Smooth muscle cell (in vitro differentiated cells): ENCODE results near the gene BEAN1. TPM values are rescaled to one million over a fixed set of nuclear protein-coding genes. Genes with fewer than 3 reads are reported as not detected.

Experiments used
- DNase-seq: peaks from one replicate; lab custom pipeline; 2025; ENCODE audit not compliant: unreplicated experiment; lab: John Stamatoyannopoulos, UW
- H2AFZ ChIP-seq: fragments of 200-600 bp; sonication (generic); 2 replicates; pipeline ENCODE4 v1.6.0; 2016; ENCODE audit warnings: antibody characterized with exemption, low read depth, mild to moderate bottlenecking
- H3F3A ChIP-seq: fragments of 200-600 bp; sonication (generic); 2 replicates; pipeline ENCODE4 v1.6.0; 2017; ENCODE audit warnings: antibody characterized with exemption, low read depth
- H3K27ac ChIP-seq: fragments of 200-600 bp; sonication (generic); 2 replicates; pipeline ENCODE4 v1.5.1; 2016; ENCODE audit warnings: low read depth, mild to moderate bottlenecking
- H3K27me3 ChIP-seq: fragments of 200-600 bp; sonication (generic); 2 replicates; pipeline ENCODE4 v1.6.1; 2016; ENCODE audit warnings: low read depth, mild to moderate bottlenecking
- H3K36me3 ChIP-seq: fragments of 200-600 bp; sonication (generic); 2 replicates; pipeline ENCODE4 v1.5.1; 2016; ENCODE audit warnings: low read depth
- H3K4me1 ChIP-seq: fragments of 200-600 bp; sonication (generic); 2 replicates; pipeline ENCODE4 v1.5.1; 2016; ENCODE audit warnings: low read depth
- H3K4me2 ChIP-seq: fragments of 200-600 bp; sonication (generic); 2 replicates; pipeline ENCODE4 v1.6.0; 2016; ENCODE audit warnings: mild to moderate bottlenecking
- H3K4me3 ChIP-seq: fragments of 200-600 bp; sonication (generic); 2 replicates; pipeline ENCODE4 v1.5.1; 2016; ENCODE audit warnings: mild to moderate bottlenecking
- H3K79me2 ChIP-seq: fragments of 200-600 bp; sonication (generic); 2 replicates; pipeline ENCODE4 v1.6.0; 2016; ENCODE audit warnings: low read depth, mild to moderate bottlenecking
- H3K9ac ChIP-seq: fragments of 200-600 bp; sonication (generic); 2 replicates; pipeline ENCODE4 v1.6.0; 2016; ENCODE audit warnings: low read depth
- H3K9me3 ChIP-seq: fragments of 200-600 bp; sonication (generic); replicated peaks from 2 replicates; pipeline ENCODE4 v1.5.1; 2016; ENCODE audit warnings: low read depth
- H4K20me1 ChIP-seq: fragments of 200-600 bp; sonication (generic); 2 replicates; pipeline ENCODE4 v1.6.0; 2016; ENCODE audit warnings: low read depth
- CTCF ChIP-seq: fragments of 200-600 bp; sonication (generic); IDR thresholded peaks from 2 replicates; pipeline ENCODE4 v1.5.1; 2017; ENCODE audit warnings: borderline replicate concordance, mild to moderate bottlenecking, antibody characterized with exemption; ENCODE audit not compliant: insufficient read depth, poor library complexity, severe bottlenecking
- WGBS: methylation state at CpG from one replicate; pipeline ENCODE4 v1.1.7; 2016; ENCODE audit warnings: low lambda C conversion rate; 5-methylcytosine and 5-hydroxymethylcytosine counted together
- polyA plus RNA-seq: library from polyadenylated mRNA; unstranded; fragments of >200 nt; fragmentation: Nextera tagmentation; extraction: Ambion mirVana; gene quantifications from 2 replicates; pipeline ENCODE4 v1.2.1, GENCODE V29; 2016
- total RNA-seq: library from RNA; depleted of rRNA; stranded (reverse); fragments of >200 nt; gene quantifications from 2 replicates; pipeline ENCODE4 v1.2.3, GENCODE V29; 2014

The BEAN1 gene
- total and polyA plus RNA-seq, 2 experiments from 2014 or later: 0.94 to 4.9 TPM

DNA sequence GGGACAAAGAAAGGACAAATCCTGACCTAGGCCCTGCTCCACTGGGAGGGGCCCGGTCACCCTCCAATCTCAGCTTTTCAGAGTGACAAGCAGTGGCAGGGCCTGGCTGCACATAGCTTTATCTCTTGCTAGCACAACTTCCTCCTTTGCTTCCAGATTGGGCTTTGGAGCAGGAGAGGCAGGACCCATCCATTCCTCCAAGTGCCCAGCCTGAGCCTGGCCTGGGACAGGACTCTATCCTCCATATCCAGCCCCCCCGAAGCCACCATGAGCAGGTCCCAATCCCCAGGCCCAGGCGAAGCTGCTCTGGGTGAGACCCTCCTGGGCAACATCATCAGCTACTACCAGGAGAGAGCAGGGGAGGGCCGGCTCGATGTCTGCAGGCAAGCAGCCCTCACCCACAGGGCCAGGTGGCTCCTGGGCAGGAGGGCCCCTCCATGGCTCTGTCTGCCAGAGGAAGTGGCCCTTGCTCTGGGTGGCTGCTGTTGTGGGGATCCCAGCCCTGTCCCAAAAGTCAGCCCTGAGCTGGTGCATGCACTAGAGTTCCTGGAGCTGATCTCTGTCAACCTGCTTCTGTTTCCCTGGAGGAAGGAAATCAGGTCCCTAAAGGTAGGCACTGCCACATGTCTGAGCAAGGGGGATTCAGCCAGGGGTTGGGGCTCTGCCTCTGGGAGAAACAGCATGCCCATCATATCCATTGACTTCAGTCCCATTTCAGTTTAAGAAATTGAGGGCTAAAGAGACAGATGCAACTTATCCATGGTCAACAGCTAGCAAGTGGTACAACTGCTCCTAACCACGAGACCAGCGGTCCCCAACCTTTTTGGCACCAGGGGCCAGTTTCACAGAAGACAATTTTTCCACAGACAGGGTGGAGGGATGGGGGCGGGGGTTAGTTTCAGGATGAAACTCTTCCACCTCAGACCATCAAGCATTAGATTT is 64.0 kb downstream of the BEAN1 start:
- H3K9ac ChIP-seq: no peak overlapping the region
- H3K4me1 ChIP-seq: no peaks in the 10 kb centered on the region
- no peak overlapping the region for H3K4me2 ChIP-seq
- DNase-seq: no peak
- no peaks in the 10 kb centered on the region for H3F3A ChIP-seq
- H3K27ac ChIP-seq: no peak overlapping the region
- no peaks in the 10 kb centered on the region for H3K27me3 ChIP-seq
- H2AFZ ChIP-seq: no peak overlapping the region
- TF ChIP-seq CTCF: no peak
- no peaks in the 10 kb centered on the region for H4K20me1 ChIP-seq
- no peaks in the 10 kb centered on the region for H3K79me2 ChIP-seq
- H3K36me3 ChIP-seq: no peaks in the 10 kb centered on the region
- no peak overlapping the region for H3K4me3 ChIP-seq
- no peaks in the 10 kb centered on the region for H3K9me3 ChIP-seq
- 94% methylated on average over 8 of the region's 8 CpGs for WGBS

- no peak overlapping the region for H3K9ac ChIP-seq
- H3K36me3 ChIP-seq: no peaks in the 10 kb centered on the region
- H3K4me1 ChIP-seq: no peaks in the 10 kb centered on the region
- no peak for TF ChIP-seq CTCF
- H3K9me3 ChIP-seq: no peaks in the 10 kb centered on the region
- no peak overlapping the region for H3K4me2 ChIP-seq
- no peaks in the 10 kb centered on the region for H3K79me2 ChIP-seq
- no peak overlapping the region for H2AFZ ChIP-seq
- H3K4me3 ChIP-seq: no peak overlapping the region
- no peak overlapping the region for H3K27ac ChIP-seq
- no peaks in the 10 kb centered on the region for H3K27me3 ChIP-seq
- no peaks in the 10 kb centered on the region for H4K20me1 ChIP-seq
- 87% methylated on average over 7 of the region's 7 CpGs for WGBS
- no peaks in the 10 kb centered on the region for H3F3A ChIP-seq
- DNase-seq: no peak
Observed at GRCh38 chr16:66491716-66492064, 64.6 kb downstream of the BEAN1 start.

DNA sequence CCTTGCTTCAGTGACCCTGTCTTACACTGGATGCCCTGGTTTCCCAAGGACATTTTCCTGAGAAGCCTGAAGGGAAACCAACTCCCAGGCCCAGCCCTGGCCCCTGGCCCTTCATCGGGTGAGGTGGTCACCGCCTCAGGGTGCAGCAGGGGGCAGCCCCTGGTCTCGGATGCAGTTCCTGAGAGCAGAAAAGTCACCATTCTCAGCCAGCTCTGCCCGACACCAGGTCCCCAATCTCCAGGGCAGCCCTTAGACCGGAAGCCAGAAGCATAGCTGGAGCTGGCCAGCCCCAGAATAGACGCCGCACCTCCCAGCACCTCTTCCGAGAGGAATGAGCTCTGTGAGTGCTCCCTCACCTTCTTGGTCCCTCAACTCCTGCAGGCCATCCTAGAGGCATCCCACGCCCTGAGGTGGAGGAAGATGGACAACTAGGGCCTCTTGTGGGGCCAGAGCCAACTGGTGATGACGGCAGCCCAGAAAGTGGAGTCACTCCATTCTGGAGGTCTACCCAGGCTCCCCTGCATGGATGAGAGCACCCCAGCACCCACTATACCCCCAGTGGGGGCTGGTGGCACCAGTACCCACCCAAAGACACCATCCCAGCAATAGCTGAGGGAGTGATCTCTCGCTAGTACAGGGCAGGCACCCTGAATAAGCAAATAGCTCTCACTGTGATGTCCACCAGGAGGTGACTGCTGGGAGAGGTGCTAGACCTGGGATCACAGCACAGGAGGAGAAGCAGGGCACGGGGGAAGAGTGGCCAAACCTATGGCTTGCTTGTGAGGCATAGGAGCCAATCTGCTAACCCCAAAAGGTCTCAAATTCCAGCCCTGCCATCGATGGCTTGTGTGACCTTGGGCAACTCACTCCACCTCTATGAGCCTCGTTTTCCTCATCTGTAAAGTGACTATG is 66.7 kb downstream of the BEAN1 start:
- H3K9me3 ChIP-seq: no peaks in the 10 kb centered on the region
- no peak for TF ChIP-seq CTCF
- no peaks in the 10 kb centered on the region for H4K20me1 ChIP-seq
- H3K9ac ChIP-seq: no peak overlapping the region
- no peaks in the 10 kb centered on the region for H3K4me1 ChIP-seq
- H3K36me3 ChIP-seq: no peaks in the 10 kb centered on the region
- H3K4me2 ChIP-seq: no peak overlapping the region
- H3K27me3 ChIP-seq: no peaks in the 10 kb centered on the region
- WGBS: 94% methylated on average over 14 of the region's 14 CpGs
- no peak overlapping the region for H3K4me3 ChIP-seq
- no peak for DNase-seq
- H2AFZ ChIP-seq: no peak overlapping the region
- no peaks in the 10 kb centered on the region for H3F3A ChIP-seq
- H3K79me2 ChIP-seq: no peaks in the 10 kb centered on the region
- no peak overlapping the region for H3K27ac ChIP-seq
